HEK293T (cell line): ENCODE data around the gene GMCL1.

Experiments used
- ARNT ChIP-seq: fragments of 450-650 bp; IDR thresholded peaks from 2 replicates; pipeline ENCODE4 v1.6.1; 2017; ENCODE audit warnings: mild to moderate bottlenecking
- TF ChIP-seq, protein P1 (sequence below): fragments of 450-650 bp; IDR thresholded peaks from 2 replicates; pipeline ENCODE4 v1.6.1; 2016

DNA sequence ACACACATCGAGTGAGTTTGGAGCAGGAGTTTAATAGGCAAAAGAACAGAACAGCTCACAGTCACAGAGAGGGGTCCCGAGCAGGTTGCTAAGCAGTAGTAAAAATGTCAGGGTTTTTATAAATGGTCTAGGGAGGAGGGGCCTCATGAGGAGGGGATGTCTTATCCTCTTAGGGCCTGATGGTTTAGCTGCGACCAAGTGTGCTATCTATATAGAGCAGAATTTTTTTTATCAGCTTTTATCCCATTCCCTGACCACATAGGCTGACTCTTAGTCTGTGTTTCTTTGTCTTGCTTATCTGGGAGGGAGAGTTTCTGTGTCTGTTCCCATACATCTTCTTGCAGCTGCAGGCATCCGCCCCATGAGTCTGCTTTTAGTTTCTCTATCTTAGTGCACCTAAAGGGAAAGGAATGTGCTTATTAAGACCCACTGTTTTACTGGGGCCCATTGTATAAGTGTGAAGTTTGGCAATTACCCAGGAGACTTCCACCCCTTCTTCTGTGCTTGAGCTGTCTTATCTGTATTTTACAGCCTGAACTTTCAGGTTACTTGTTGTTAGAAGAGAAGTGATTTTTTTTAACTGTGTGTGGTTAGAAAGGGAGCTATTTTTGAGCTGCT, 30.4 kb upstream of the GMCL1 start:
- TF ChIP-seq ARNT: no peak
- TF ChIP-seq, protein P1, sequence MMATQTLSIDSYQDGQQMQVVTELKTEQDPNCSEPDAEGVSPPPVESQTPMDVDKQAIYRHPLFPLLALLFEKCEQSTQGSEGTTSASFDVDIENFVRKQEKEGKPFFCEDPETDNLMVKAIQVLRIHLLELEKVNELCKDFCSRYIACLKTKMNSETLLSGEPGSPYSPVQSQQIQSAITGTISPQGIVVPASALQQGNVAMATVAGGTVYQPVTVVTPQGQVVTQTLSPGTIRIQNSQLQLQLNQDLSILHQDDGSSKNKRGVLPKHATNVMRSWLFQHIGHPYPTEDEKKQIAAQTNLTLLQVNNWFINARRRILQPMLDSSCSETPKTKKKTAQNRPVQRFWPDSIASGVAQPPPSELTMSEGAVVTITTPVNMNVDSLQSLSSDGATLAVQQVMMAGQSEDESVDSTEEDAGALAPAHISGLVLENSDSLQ: peak; percentile 96
